Measurements from ENCODE around the gene TCF7L2. TPM values are rescaled to one million over a fixed set of nuclear protein-coding genes. Genes with fewer than 3 reads are reported as not detected.
"Not testable (repeated sequence)": the region's sequence is repeated elsewhere in the genome, so short reads cannot be mapped to it uniquely, and the experiment has no call there.

TCF7L2 gene
- polyA plus RNA-seq, 4 donors: 40.8 to 47.4 (median 43.3) TPM

GRCh38 chr10:113085776-113086175 is 135.7 kb downstream of the TCF7L2 start:
- DNase-seq (ENCODE audit: low read depth in 4 of 4, low spot score in 3 of 4): no peak

- no peak for DNase-seq (ENCODE audit: low read depth in 4 of 4, low spot score in 3 of 4)
These were observed 136.2 kb downstream of the TCF7L2 start for GRCh38 chr10:113086282-113086681.

- no peak for DNase-seq (ENCODE audit: low read depth in 4 of 4, low spot score in 3 of 4)
These were observed 137.3 kb downstream of the TCF7L2 start for GRCh38 chr10:113087165-113088029.

GRCh38 chr10:113088194-113088593 is 138.1 kb downstream of the TCF7L2 start:
- DNase-seq (ENCODE audit: low read depth in 4 of 4, low spot score in 3 of 4): no peak

- DNase-seq (ENCODE audit: low read depth in 4 of 4, low spot score in 3 of 4): no peak
These were observed 139.5 kb downstream of the TCF7L2 start for GRCh38 chr10:113089551-113089950.

- no peak for DNase-seq (ENCODE audit: low read depth in 4 of 4, low spot score in 3 of 4)
These were observed 141.9 kb downstream of the TCF7L2 start for GRCh38 chr10:113091920-113092319.

- no peak for DNase-seq (ENCODE audit: low read depth in 4 of 4, low spot score in 3 of 4)
These were observed 143.4 kb downstream of the TCF7L2 start for GRCh38 chr10:113093188-113094113.

GRCh38 chr10:113094114-113094486 is 144.1 kb downstream of the TCF7L2 start:
- DNase-seq (ENCODE audit: low read depth in 4 of 4, low spot score in 3 of 4): no peak

GRCh38 chr10:113095419-113096127 is 145.5 kb downstream of the TCF7L2 start:
- no peak for DNase-seq (ENCODE audit: low read depth in 4 of 4, low spot score in 3 of 4)

- DNase-seq (ENCODE audit: low read depth in 4 of 4, low spot score in 3 of 4): no peak
These were observed 146.3 kb downstream of the TCF7L2 start for GRCh38 chr10:113096128-113096996.

- DNase-seq (ENCODE audit: low read depth in 4 of 4, low spot score in 3 of 4): no peak
These were observed 147.0 kb downstream of the TCF7L2 start for GRCh38 chr10:113097036-113097435.

GRCh38 chr10:113099431-113100183 is 149.6 kb downstream of the TCF7L2 start:
- DNase-seq (ENCODE audit: low read depth in 4 of 4, low spot score in 3 of 4): peak; percentile 54 to 85 (median 67)

- peak in 1 of 4 donors; percentile 14 for DNase-seq (ENCODE audit: low read depth in 4 of 4, low spot score in 3 of 4)
These were observed 150.2 kb downstream of the TCF7L2 start for GRCh38 chr10:113100281-113100680.

GRCh38 chr10:113103131-113103840 is 153.2 kb downstream of the TCF7L2 start:
- no peak for DNase-seq (ENCODE audit: low read depth in 4 of 4, low spot score in 3 of 4)

- DNase-seq (ENCODE audit: low read depth in 4 of 4, low spot score in 3 of 4): no peak
These were observed 154.0 kb downstream of the TCF7L2 start for GRCh38 chr10:113104047-113104446.

GRCh38 chr10:113108194-113108835 is 158.3 kb downstream of the TCF7L2 start:
- no peak for DNase-seq (ENCODE audit: low read depth in 4 of 4, low spot score in 3 of 4)

- DNase-seq (ENCODE audit: low read depth in 4 of 4, low spot score in 3 of 4): no peak
These were observed 158.9 kb downstream of the TCF7L2 start for GRCh38 chr10:113108948-113109347.

- DNase-seq (ENCODE audit: low read depth in 4 of 4, low spot score in 3 of 4): not testable (repeated sequence)
These were observed 159.4 kb downstream of the TCF7L2 start for GRCh38 chr10:113109482-113109881.

All from right renal pelvis (tissue), 4 donors.